Measurements from ENCODE around the gene GPD1. TPM values are rescaled to one million over a fixed set of nuclear protein-coding genes. Genes with fewer than 3 reads are reported as not detected.
"Not testable (repeated sequence)": the region's sequence is repeated elsewhere in the genome, so short reads cannot be mapped to it uniquely, and the experiment has no call there.

GPD1 gene
- total RNA-seq, 1 experiment from 2014 or later = 0.37 TPM

DNA sequence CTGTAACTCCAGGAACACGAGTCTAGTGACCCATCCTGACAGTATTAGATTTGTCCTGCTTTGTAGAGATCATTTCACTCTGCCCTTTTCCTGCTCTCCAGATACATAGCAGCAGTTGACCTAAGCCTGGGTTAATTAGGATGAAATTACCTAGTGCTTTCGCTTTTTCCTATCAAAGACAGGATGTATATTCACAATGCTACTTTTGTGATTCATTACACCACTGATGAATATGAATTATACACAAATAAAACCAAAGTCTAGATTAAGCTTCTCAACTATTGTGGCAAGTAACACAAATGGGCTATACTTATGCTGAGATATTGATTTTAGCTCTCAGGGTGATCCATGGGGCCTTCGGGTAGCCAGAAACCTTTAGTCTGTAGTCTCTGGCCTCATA is 45.5 kb downstream of the GPD1 start:
- intact Hi-C loops (cut with micrococcal nuclease) = no loop called here
- H3K27me3 Mint-ChIP-seq (ENCODE audit: insufficient read depth, unreplicated experiment) = no peaks in the 10 kb centered on the region
- no peak for DNase-seq (ENCODE audit: unreplicated experiment)
- TF ChIP-seq, protein P1, sequence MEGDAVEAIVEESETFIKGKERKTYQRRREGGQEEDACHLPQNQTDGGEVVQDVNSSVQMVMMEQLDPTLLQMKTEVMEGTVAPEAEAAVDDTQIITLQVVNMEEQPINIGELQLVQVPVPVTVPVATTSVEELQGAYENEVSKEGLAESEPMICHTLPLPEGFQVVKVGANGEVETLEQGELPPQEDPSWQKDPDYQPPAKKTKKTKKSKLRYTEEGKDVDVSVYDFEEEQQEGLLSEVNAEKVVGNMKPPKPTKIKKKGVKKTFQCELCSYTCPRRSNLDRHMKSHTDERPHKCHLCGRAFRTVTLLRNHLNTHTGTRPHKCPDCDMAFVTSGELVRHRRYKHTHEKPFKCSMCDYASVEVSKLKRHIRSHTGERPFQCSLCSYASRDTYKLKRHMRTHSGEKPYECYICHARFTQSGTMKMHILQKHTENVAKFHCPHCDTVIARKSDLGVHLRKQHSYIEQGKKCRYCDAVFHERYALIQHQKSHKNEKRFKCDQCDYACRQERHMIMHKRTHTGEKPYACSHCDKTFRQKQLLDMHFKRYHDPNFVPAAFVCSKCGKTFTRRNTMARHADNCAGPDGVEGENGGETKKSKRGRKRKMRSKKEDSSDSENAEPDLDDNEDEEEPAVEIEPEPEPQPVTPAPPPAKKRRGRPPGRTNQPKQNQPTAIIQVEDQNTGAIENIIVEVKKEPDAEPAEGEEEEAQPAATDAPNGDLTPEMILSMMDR (IDR thresholded peaks at IDR 0.05; ENCODE audit: unreplicated experiment) = no peak
- no peak overlapping the region for H3K4me3 Mint-ChIP-seq (ENCODE audit: unreplicated experiment)
- peaks cover 17% of the 10 kb centered on the region for H3K36me3 Mint-ChIP-seq (ENCODE audit: insufficient read depth, unreplicated experiment)
- H3K4me1 Mint-ChIP-seq (ENCODE audit: insufficient read depth, unreplicated experiment) = no peaks in the 10 kb centered on the region
- no TSS peak for BruUV-seq (replicated peaks)
- H3K9me3 Mint-ChIP-seq (ENCODE audit: unreplicated experiment) = no peaks in the 10 kb centered on the region
- ChIA-PET CTCF (interaction anchor here (0.7 to 1.8 kb wide), 6 partner anchors 17 to 516 kb away, joined by 3 to 8 read pairs (median 4); partner anchors contain the start of gene CERS5), POLR2A (interaction anchor here (0.9 to 1.6 kb wide), 2 partner anchors 12 to 37 kb away, joined by 3 to 6 read pairs; partner anchors contain the start of gene COX14)
- no peak overlapping the region for H3K27ac Mint-ChIP-seq (ENCODE audit: low read depth, unreplicated experiment)

DNA sequence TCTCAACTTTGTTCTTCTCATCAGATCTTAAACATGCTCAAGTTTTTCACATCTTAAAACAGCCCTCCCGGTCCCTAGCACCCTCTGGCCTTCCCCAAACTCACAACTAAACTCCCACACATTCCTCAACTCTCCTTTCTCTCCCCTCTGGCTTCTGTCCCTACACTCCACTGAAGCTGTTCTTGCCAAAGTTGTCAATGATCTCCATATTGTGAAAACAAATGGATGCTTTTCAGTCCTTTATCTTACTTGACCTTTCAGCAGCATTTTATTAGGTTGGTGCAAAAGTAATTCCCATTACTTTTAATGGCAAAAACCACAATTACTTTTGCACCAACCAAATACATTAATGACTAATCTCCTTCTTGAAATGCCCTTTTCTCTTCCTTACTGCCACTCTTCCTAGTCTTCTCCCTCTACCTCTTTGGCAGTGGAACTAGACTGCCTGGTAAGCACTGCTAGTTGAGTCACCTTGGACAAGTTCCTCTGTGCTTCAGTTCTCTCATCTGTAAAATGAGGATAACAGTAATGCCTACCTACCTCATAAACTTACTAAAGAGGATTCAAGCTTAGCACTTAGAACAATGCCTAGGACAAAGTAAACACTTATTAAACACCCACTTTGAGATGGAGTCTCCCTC is 47.4 kb downstream of the GPD1 start:
- intact Hi-C loops (cut with micrococcal nuclease) = no loop called here
- Mint-ChIP-seq H3K36me3 (ENCODE audit: insufficient read depth, unreplicated experiment) (peaks cover 16% of the 10 kb centered on the region), H3K9me3 (ENCODE audit: unreplicated experiment) (no peaks in the 10 kb centered on the region), H3K27me3 (ENCODE audit: insufficient read depth, unreplicated experiment) (no peaks in the 10 kb centered on the region), H3K4me1 (ENCODE audit: insufficient read depth, unreplicated experiment) (no peaks in the 10 kb centered on the region), H3K27ac (ENCODE audit: low read depth, unreplicated experiment) (no peak overlapping the region), H3K4me3 (ENCODE audit: unreplicated experiment) (no peak overlapping the region)
- DNase-seq (ENCODE audit: unreplicated experiment) = no peak
- BruUV-seq (replicated peaks) = no TSS peak
- ChIA-PET CTCF (interaction anchor here (0.7 to 1.7 kb wide), 2 partner anchors 9 to 184 kb away, joined by 4 to 7 read pairs; no protein-coding TSS in a partner anchor), POLR2A (no interaction called here)
- TF ChIP-seq, protein P1 (IDR thresholded peaks at IDR 0.05; ENCODE audit: unreplicated experiment) = no peak

DNA sequence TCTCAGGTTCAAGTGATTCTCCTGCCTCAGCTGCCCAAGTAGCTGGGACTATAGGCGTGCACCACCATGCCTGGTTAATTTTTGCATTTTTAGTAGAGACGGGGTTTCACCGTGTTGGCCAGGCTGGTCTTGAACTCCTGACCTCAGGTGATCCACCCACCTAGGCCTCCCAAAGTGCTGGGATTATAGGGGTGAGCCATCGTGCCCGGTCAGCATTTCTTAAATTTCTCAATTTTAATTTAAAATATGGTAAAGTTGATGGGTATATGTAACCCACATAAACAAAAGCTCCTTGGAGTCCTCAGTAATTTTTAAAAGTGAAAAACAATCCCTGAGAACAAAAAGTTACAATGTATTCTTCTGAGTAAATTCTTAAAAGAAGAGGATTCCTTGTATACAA is 51.1 kb downstream of the GPD1 start:
- H3K4me3 Mint-ChIP-seq (ENCODE audit: unreplicated experiment); BruUV-seq (replicated peaks); H3K4me1 Mint-ChIP-seq (ENCODE audit: insufficient read depth, unreplicated experiment); DNase-seq (ENCODE audit: unreplicated experiment); H3K9me3 Mint-ChIP-seq (ENCODE audit: unreplicated experiment); H3K27me3 Mint-ChIP-seq (ENCODE audit: insufficient read depth, unreplicated experiment); intact Hi-C loops (cut with micrococcal nuclease); H3K27ac Mint-ChIP-seq (ENCODE audit: low read depth, unreplicated experiment); H3K36me3 Mint-ChIP-seq (ENCODE audit: insufficient read depth, unreplicated experiment): not testable (repeated sequence)
- CTCF ChIA-PET = interaction anchor here (0.5 to 4.3 kb wide), 7 partner anchors 17 to 209 kb away, joined by 3 to 20 read pairs (median 3); partner anchors contain the start of gene COX14
- POLR2A ChIA-PET = interaction anchor here (0.8 to 3.3 kb wide), 4 partner anchors 8 to 43 kb away, joined by 3 to 15 read pairs (median 4); partner anchors contain the start of genes CERS5 and COX14

DNA sequence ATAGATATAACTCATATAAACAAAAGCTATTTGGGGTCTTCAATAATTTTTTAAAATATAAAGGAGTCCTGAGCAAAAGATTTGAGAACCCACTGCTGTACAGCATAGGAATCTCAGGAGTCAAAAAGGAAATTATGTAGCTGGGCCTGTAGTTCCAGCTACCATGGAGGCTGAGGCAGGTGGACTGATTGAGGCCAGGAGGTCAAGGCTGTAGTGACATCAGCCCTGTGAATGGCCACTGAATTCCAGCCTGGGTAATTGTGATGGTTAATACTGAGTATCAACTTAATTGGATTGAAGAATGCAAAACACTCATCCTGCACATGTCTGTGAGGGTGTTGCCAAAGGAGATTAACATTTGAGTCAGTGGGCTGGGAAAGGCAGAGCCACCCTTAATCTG is 52.8 kb downstream of the GPD1 start:
- Mint-ChIP-seq H3K4me3 (ENCODE audit: unreplicated experiment) (no peak overlapping the region), H3K27me3 (ENCODE audit: insufficient read depth, unreplicated experiment) (no peaks in the 10 kb centered on the region), H3K36me3 (ENCODE audit: insufficient read depth, unreplicated experiment) (peaks cover 11% of the 10 kb centered on the region), H3K9me3 (ENCODE audit: unreplicated experiment) (no peaks in the 10 kb centered on the region), H3K4me1 (ENCODE audit: insufficient read depth, unreplicated experiment) (peaks cover 5% of the 10 kb centered on the region), H3K27ac (ENCODE audit: low read depth, unreplicated experiment) (no peak overlapping the region)
- ChIA-PET CTCF (interaction anchor here (0.6 to 1.8 kb wide), 4 partner anchors 9 to 343 kb away, joined by 3 to 5 read pairs (median 4); no protein-coding TSS in a partner anchor), POLR2A (interaction anchor here (0.6 to 3.3 kb wide), 4 partner anchors 10 to 44 kb away, joined by 3 to 15 read pairs (median 8); partner anchors contain the start of genes CERS5 and COX14)
- intact Hi-C loops (cut with micrococcal nuclease) = no loop called here
- BruUV-seq (replicated peaks) = no TSS peak
- DNase-seq (ENCODE audit: unreplicated experiment) = no peak
- TF ChIP-seq, protein P1 (IDR thresholded peaks at IDR 0.05; ENCODE audit: unreplicated experiment) = no peak

All from MCF 10A (cell line).